ENCODE data around the gene TACC3. TPM values are rescaled to one million over a fixed set of nuclear protein-coding genes. Genes with fewer than 3 reads are reported as not detected.

The TACC3 gene
- total and polyA plus RNA-seq, 2 experiments from 2014 or later: 9.7 to 18.2 TPM

GRCh38 chr4:1711571-1712215 is 9.6 kb upstream of the TACC3 start:
- no peaks in the 10 kb centered on the region for H3K36me3 ChIP-seq (ENCODE audit: low read depth)
- H4K20me1 ChIP-seq (ENCODE audit: insufficient read depth): 0 out of 2 replicates have a peak, but pooled peaks cover 5% of the 10 kb centered on the region
- 0 to 1% methylated on average over 47 to 55 of the region's 85 CpGs for WGBS, 2 experiments (ENCODE audit: low coverage in 1 of 2, low lambda C conversion rate in 2 of 2, missing lambda C conversion rate in 2 of 2)
- H3K4me2 ChIP-seq (ENCODE audit: unreplicated experiment): peak overlapping the region; percentile 94
- peak overlapping the region; percentile 97 for H3K4me3 ChIP-seq
- TF ChIP-seq EZH2phosphoT487 (IDR thresholded peaks at IDR 0.05; ENCODE audit: insufficient read depth, low read depth): no peak
- no peak for TF ChIP-seq EZH2 (IDR thresholded peaks at IDR 0.05; ENCODE audit: insufficient read depth, poor library complexity, severe bottlenecking)
- DNase-seq: peak; percentile 83
- H3K4me1 ChIP-seq (ENCODE audit: insufficient read depth): peaks cover 21% of the 10 kb centered on the region
- H3F3A ChIP-seq (ENCODE audit: insufficient read depth): peaks cover 37% of the 10 kb centered on the region
- H3K9ac ChIP-seq: peak overlapping the region; percentile 94
- in situ Hi-C loops (cut with MboI): no loop called here
- peaks cover 73% of the 10 kb centered on the region for H3K79me2 ChIP-seq (ENCODE audit: insufficient read depth)
- H3K9me2 ChIP-seq (ENCODE audit: insufficient read depth): no peaks in the 10 kb centered on the region
- no peaks in the 10 kb centered on the region for H3K27me3 ChIP-seq (replicated peaks; ENCODE audit: insufficient read depth)
- peak overlapping the region; percentile 92 for H3K27ac ChIP-seq
- H2AFZ ChIP-seq: peak overlapping the region; percentile 72
- no peaks in the 10 kb centered on the region for H3K9me3 ChIP-seq (ENCODE audit: low read depth)

DNA sequence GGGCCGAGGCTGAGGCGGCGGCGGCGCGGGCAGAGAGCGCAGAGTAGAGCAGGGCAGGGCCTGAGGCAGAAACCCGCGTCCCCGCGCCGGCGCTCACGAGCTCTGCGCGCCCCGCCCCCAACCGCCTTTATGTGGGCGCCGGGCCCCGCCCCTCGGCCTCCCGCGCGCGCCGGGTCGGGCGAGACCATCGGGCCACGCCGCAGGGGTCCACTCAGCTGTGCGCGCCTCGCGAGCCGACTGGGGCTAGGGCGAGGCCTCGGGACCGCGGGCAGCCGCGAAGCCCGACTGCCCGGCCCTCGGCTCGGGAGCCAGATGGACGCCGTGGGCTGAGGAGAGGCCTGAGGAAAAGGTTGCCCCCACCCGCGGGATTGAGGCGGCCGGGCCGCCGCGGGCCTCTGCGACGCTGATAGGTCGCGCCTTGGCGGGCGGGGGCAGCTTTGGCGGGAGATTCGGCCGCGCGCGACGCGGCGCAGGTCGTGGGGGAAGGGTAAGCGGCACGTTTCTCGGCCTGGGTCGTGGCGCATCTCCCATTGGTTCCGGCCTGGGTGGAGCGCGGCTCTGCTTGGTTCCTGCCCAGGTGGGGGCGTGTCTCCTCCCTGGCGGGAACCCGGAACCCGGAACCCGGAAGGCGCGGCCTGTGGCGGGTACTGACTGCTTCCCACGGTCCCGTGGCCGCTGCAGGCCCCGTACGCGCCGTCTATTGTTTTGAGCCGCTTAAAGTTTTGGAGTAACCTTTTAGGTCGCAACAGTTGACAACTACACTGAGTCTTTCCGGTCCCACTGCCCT is 8.9 kb upstream of the TACC3 start, which contains the start of gene SLBP:
TSS of gene SLBP (minus strand) at position 104 of the 787 bp plus-strand sequence. CDS start 131 bp downstream, outside the sequence.
- peak within 1 kb of the TSS; percentile 72 for H2AFZ ChIP-seq
- H3K4me3 ChIP-seq: peak within 1 kb of the TSS; percentile 97
- H3K9me2 ChIP-seq (ENCODE audit: insufficient read depth): no peaks in the 10 kb centered on the region
- H4K20me1 ChIP-seq (ENCODE audit: insufficient read depth): 0 out of 2 replicates have a peak, but pooled peaks cover 5% of the 10 kb centered on the region
- H3F3A ChIP-seq (ENCODE audit: insufficient read depth): peaks cover 37% of the 10 kb centered on the region
- H3K27ac ChIP-seq: peak within 1 kb of the TSS; percentile 92
- peak within 1 kb of the TSS; percentile 94 for H3K4me2 ChIP-seq (ENCODE audit: unreplicated experiment)
- 1% methylated on average over 51 to 89 of the region's 98 CpGs for WGBS, 2 experiments (ENCODE audit: low coverage in 1 of 2, low lambda C conversion rate in 2 of 2, missing lambda C conversion rate in 2 of 2)
- H3K9ac ChIP-seq: peak within 1 kb of the TSS; percentile 94
- no peaks in the 10 kb centered on the region for H3K36me3 ChIP-seq (ENCODE audit: low read depth)
- H3K4me1 ChIP-seq (ENCODE audit: insufficient read depth): peaks cover 21% of the 10 kb centered on the region
- in situ Hi-C loops (cut with MboI): no loop called here
- H3K79me2 ChIP-seq (ENCODE audit: insufficient read depth): peaks cover 74% of the 10 kb centered on the region
- peak; percentile 95 for DNase-seq
- no peaks in the 10 kb centered on the region for H3K9me3 ChIP-seq (ENCODE audit: low read depth)
- no peak for TF ChIP-seq EZH2phosphoT487 (IDR thresholded peaks at IDR 0.05; ENCODE audit: insufficient read depth, low read depth)
- no peak for TF ChIP-seq EZH2 (IDR thresholded peaks at IDR 0.05; ENCODE audit: insufficient read depth, poor library complexity, severe bottlenecking)
- H3K27me3 ChIP-seq (replicated peaks; ENCODE audit: insufficient read depth): no peaks in the 10 kb centered on the region

GRCh38 chr4:1713003-1713851 is 8.1 kb upstream of the TACC3 start:
- peak overlapping the region; percentile 92 for H3K27ac ChIP-seq
- H3K4me3 ChIP-seq: peak overlapping the region; percentile 97
- peak overlapping the region; percentile 72 for H2AFZ ChIP-seq
- H3K9me3 ChIP-seq (ENCODE audit: low read depth): no peaks in the 10 kb centered on the region
- WGBS, 2 experiments (ENCODE audit: low coverage in 1 of 2, low lambda C conversion rate in 2 of 2, missing lambda C conversion rate in 2 of 2): 25 to 31% methylated on average over 29 to 35 of the region's 35 CpGs
- H3K36me3 ChIP-seq (ENCODE audit: low read depth): no peaks in the 10 kb centered on the region
- no peak for TF ChIP-seq EZH2 (IDR thresholded peaks at IDR 0.05; ENCODE audit: insufficient read depth, poor library complexity, severe bottlenecking)
- TF ChIP-seq EZH2phosphoT487 (IDR thresholded peaks at IDR 0.05; ENCODE audit: insufficient read depth, low read depth): no peak
- in situ Hi-C loops (cut with MboI): no loop called here
- no peaks in the 10 kb centered on the region for H3K27me3 ChIP-seq (replicated peaks; ENCODE audit: insufficient read depth)
- 0 out of 2 replicates have a peak, but pooled peaks cover 5% of the 10 kb centered on the region for H4K20me1 ChIP-seq (ENCODE audit: insufficient read depth)
- H3F3A ChIP-seq (ENCODE audit: insufficient read depth): peaks cover 37% of the 10 kb centered on the region
- peak overlapping the region; percentile 85 for H3K4me2 ChIP-seq (ENCODE audit: unreplicated experiment)
- peak overlapping the region; percentile 94 for H3K9ac ChIP-seq
- peak; percentile 21 for DNase-seq
- no peaks in the 10 kb centered on the region for H3K9me2 ChIP-seq (ENCODE audit: insufficient read depth)
- peaks cover 21% of the 10 kb centered on the region for H3K4me1 ChIP-seq (ENCODE audit: insufficient read depth)
- peaks cover 74% of the 10 kb centered on the region for H3K79me2 ChIP-seq (ENCODE audit: insufficient read depth)

All from GM23248 (cell line).